Fibroblast of lung (primary cell): ENCODE measurements around the gene PCDH9. TPM values are rescaled to one million over a fixed set of nuclear protein-coding genes. Genes with fewer than 3 reads are reported as not detected.

Source experiments
- DNase-seq, 2 donors: peaks; one replicate each; pipeline versions ENCODE4 v3.0.0 to v3.0.0-alpha.2; 2010; ENCODE audit warnings: low read depth in 2 of 2
- H2AFZ ChIP-seq: 2 replicates; pipeline ENCODE4 v1.5.1; 2012; ENCODE audit warnings: low read length, control low read depth, inconsistent platforms
- H3K27ac ChIP-seq: 2 replicates; pipeline ENCODE4 v1.5.1; 2011; ENCODE audit warnings: low read length, control low read depth; ENCODE audit not compliant: insufficient read depth
- H3K27me3 ChIP-seq: 2 replicates; pipeline ENCODE4 v1.5.1; 2011; ENCODE audit warnings: mild to moderate bottlenecking, low read length; ENCODE audit not compliant: control insufficient read depth, insufficient read depth
- H3K36me3 ChIP-seq: 2 replicates; pipeline ENCODE4 v1.5.1; 2011; ENCODE audit warnings: low read length; ENCODE audit not compliant: control insufficient read depth, insufficient read depth
- H3K4me1 ChIP-seq: 2 replicates; pipeline ENCODE4 v1.5.1; 2011; ENCODE audit warnings: low read length; ENCODE audit not compliant: control insufficient read depth, insufficient read depth; ENCODE audit errors: extremely low read depth
- H3K4me2 ChIP-seq: 2 replicates; pipeline ENCODE4 v1.5.1; 2011; ENCODE audit warnings: low read length, control low read depth; ENCODE audit not compliant: insufficient read depth; ENCODE audit errors: extremely low read depth
- H3K4me3 ChIP-seq, 4 experiments: fragments of 200-600 bp in 1 of 4; sonication (generic) in 1 of 4; replicated peaks in 1 of 4; 2 replicates each; pipeline ENCODE4 v1.5.1; 2011 to 2016; ENCODE audit warnings: low read length in 4 of 4, low read depth in 3 of 4, mild to moderate bottlenecking in 3 of 4, control low read depth in 2 of 4, inconsistent platforms in 1 of 4, mixed read lengths in 1 of 4; ENCODE audit not compliant: insufficient read depth in 1 of 4; ENCODE audit errors: control extremely low read depth in 1 of 4
- H3K79me2 ChIP-seq: 2 replicates; pipeline ENCODE4 v1.5.1; 2012; ENCODE audit warnings: mild to moderate bottlenecking, low read length, inconsistent platforms; ENCODE audit not compliant: control insufficient read depth, insufficient read depth
- H3K9ac ChIP-seq: 2 replicates; pipeline ENCODE4 v1.5.1; 2011; ENCODE audit warnings: mild to moderate bottlenecking, low read length, control low read depth; ENCODE audit not compliant: insufficient read depth
- H3K9me3 ChIP-seq: 2 replicates; pipeline ENCODE4 v1.5.1; 2012; ENCODE audit warnings: low read depth, low read length; ENCODE audit not compliant: control insufficient read depth, insufficient read depth
- H4K20me1 ChIP-seq: 2 replicates; pipeline ENCODE4 v1.5.1; 2011; ENCODE audit warnings: low read length; ENCODE audit not compliant: control insufficient read depth, insufficient read depth; ENCODE audit errors: extremely low read depth
- CTCF ChIP-seq, 2 donors: IDR thresholded peaks in 1 of 2; conservative IDR thresholded peaks in 1 of 2; 1 replicate in 1 of 2; 2 replicates in 1 of 2; pipeline ENCODE4 v1.5.1; 2011 to 2012; ENCODE audit warnings: low read length in 2 of 2, control low read depth in 1 of 2, inconsistent platforms in 1 of 2, low read depth in 1 of 2, mild to moderate bottlenecking in 1 of 2
- EZH2 ChIP-seq: IDR thresholded peaks from 2 replicates; pipeline ENCODE4 v1.5.1; 2012; ENCODE audit warnings: low read length, control low read depth, mild to moderate bottlenecking; ENCODE audit errors: missing control alignments
- polyA plus RNA-seq, 2 donors: library from polyadenylated mRNA; depleted of rRNA in 1 of 2; stranded (reverse) in 1 of 2; unstranded in 1 of 2; fragments of >200 nt; gene quantifications; 2 replicates each; pipeline ENCODE4 v1.2.1, GENCODE V29; 2011 to 2012; ENCODE audit warnings: missing spikeins in 1 of 2
- total RNA-seq: library from RNA; depleted of rRNA; stranded (reverse); fragments of >200 nt; gene quantifications from 2 replicates; pipeline ENCODE4 v1.2.1, GENCODE V29; 2014

PCDH9 gene
- total and polyA plus RNA-seq, 2 donors (not counting 1 experiment from before 2014, with no cell fraction given): 0.50 to 0.67 TPM

GRCh38 chr13:66661336-66661735, 568.8 kb downstream of the PCDH9 start:
- TF ChIP-seq EZH2 (no peak), CTCF (conservative IDR thresholded peaks at IDR 0.05 in 1 of 2, IDR thresholded peaks at IDR 0.05 in 1 of 2; ENCODE audit: low read depth in 1 of 2, low read length in 2 of 2) (no peak)
- H3K4me2 ChIP-seq: no peak overlapping the region
- no peak for DNase-seq
- H3K4me3 ChIP-seq: no peak overlapping the region
- H3K79me2 ChIP-seq: no peaks in the 10 kb centered on the region
- no peaks in the 10 kb centered on the region for H3K27me3 ChIP-seq
- no peak overlapping the region for H2AFZ ChIP-seq
- no peaks in the 10 kb centered on the region for H3K4me1 ChIP-seq
- no peaks in the 10 kb centered on the region for H3K36me3 ChIP-seq
- no peaks in the 10 kb centered on the region for H4K20me1 ChIP-seq
- no peak overlapping the region for H3K9ac ChIP-seq
- H3K27ac ChIP-seq: no peak overlapping the region
- H3K9me3 ChIP-seq: no peaks in the 10 kb centered on the region

- DNase-seq: no peak
- no peaks in the 10 kb centered on the region for H3K36me3 ChIP-seq
- no peak overlapping the region for H3K4me2 ChIP-seq
- H3K27ac ChIP-seq: no peak overlapping the region
- H3K79me2 ChIP-seq: no peaks in the 10 kb centered on the region
- H3K9ac ChIP-seq: no peak overlapping the region
- H3K4me3 ChIP-seq: no peak overlapping the region
- no peak overlapping the region for H2AFZ ChIP-seq
- no peaks in the 10 kb centered on the region for H3K27me3 ChIP-seq
- no peaks in the 10 kb centered on the region for H4K20me1 ChIP-seq
- H3K4me1 ChIP-seq: no peaks in the 10 kb centered on the region
- TF ChIP-seq EZH2 (no peak), CTCF (conservative IDR thresholded peaks at IDR 0.05 in 1 of 2, IDR thresholded peaks at IDR 0.05 in 1 of 2; ENCODE audit: low read depth in 1 of 2, low read length in 2 of 2) (no peak)
- H3K9me3 ChIP-seq: no peaks in the 10 kb centered on the region
Measured at GRCh38 chr13:66660468-66660813, 569.7 kb downstream of the PCDH9 start.

GRCh38 chr13:66659701-66660467, 570.3 kb downstream of the PCDH9 start:
- H3K27me3 ChIP-seq: no peaks in the 10 kb centered on the region
- DNase-seq: peak; percentile 40 to 80
- H3K9me3 ChIP-seq: no peaks in the 10 kb centered on the region
- no peaks in the 10 kb centered on the region for H3K36me3 ChIP-seq
- no peak overlapping the region for H2AFZ ChIP-seq
- no peak overlapping the region for H3K4me3 ChIP-seq
- no peaks in the 10 kb centered on the region for H3K79me2 ChIP-seq
- no peaks in the 10 kb centered on the region for H3K4me1 ChIP-seq
- TF ChIP-seq EZH2 (no peak), CTCF (conservative IDR thresholded peaks at IDR 0.05 in 1 of 2, IDR thresholded peaks at IDR 0.05 in 1 of 2; ENCODE audit: low read depth in 1 of 2, low read length in 2 of 2) (no peak)
- no peak overlapping the region for H3K27ac ChIP-seq
- H3K4me2 ChIP-seq: no peak overlapping the region
- no peaks in the 10 kb centered on the region for H4K20me1 ChIP-seq
- no peak overlapping the region for H3K9ac ChIP-seq
